Left ventricle myocardium inferior (tissue), 1 donor: ENCODE measurements around the gene RIGI. TPM values are rescaled to one million over a fixed set of nuclear protein-coding genes. Genes with fewer than 3 reads are reported as not detected.

Experiments
- DNase-seq: peaks from one replicate; pipeline ENCODE4 v3.0.0-alpha.2; 2020
- H3K27ac ChIP-seq: fragments of 200-600 bp; replicated peaks from 2 replicates; pipeline ENCODE4 v1.8.0; 2021
- H3K27me3 ChIP-seq: fragments of 200-600 bp; 2 replicates; pipeline ENCODE4 v1.8.0; 2021; ENCODE audit warnings: low read depth
- H3K36me3 ChIP-seq: fragments of 200-600 bp; 2 replicates; pipeline ENCODE4 v1.8.0; 2021
- H3K4me1 ChIP-seq: fragments of 200-600 bp; 2 replicates; pipeline ENCODE4 v1.8.0; 2021
- H3K4me3 ChIP-seq: fragments of 200-600 bp; 2 replicates; pipeline ENCODE4 v1.8.0; 2021; ENCODE audit warnings: mild to moderate bottlenecking, moderate library complexity
- H3K9me3 ChIP-seq: fragments of 200-600 bp; replicated peaks from 2 replicates; pipeline ENCODE4 v1.8.0; 2021
- CTCF ChIP-seq: fragments of 200-600 bp; IDR thresholded peaks from 2 replicates; pipeline ENCODE4 v1.8.0; 2021; ENCODE audit warnings: antibody characterized with exemption, mild to moderate bottlenecking, borderline replicate concordance
- intact Hi-C: fragments of 100-400 bp; cut with micrococcal nuclease; formaldehyde crosslinking; loops from one replicate; pipeline ENCODE4 v1.11.0; 2022
- total RNA-seq: library from RNA; stranded (reverse); fragmentation: NEBNext Ultra II Directional; extraction: Animal tissue kit (Norgen Biotek cat#: 25700); gene quantifications from one replicate; pipeline ENCODE4 v1.2.1, GENCODE V29; 2021
- donor health status: DM: no; HTN: yes; CAD: no; lungs with severe emphysema.

Gene RIGI
- total RNA-seq, 1 donor from 2014 or later = 3.8 TPM

- Histone ChIP-seq H3K9me3 (no peaks in the 10 kb centered on the region), H3K27me3 (no peaks in the 10 kb centered on the region), H3K4me3 (no peak overlapping the region), H3K36me3 (peaks cover 30% of the 10 kb centered on the region), H3K4me1 (peaks cover 39% of the 10 kb centered on the region), H3K27ac (no peak overlapping the region)
- no peak for DNase-seq
- intact Hi-C loops = no loop called here
- no peak for TF ChIP-seq CTCF
These were observed 44.3 kb upstream of the RIGI start for GRCh38 chr9:32570262-32570661.

GRCh38 chr9:32566770-32567169 is 40.8 kb upstream of the RIGI start:
- H3K27me3 ChIP-seq = no peaks in the 10 kb centered on the region
- no peak overlapping the region for H3K4me3 ChIP-seq
- H3K4me1 ChIP-seq = peaks cover 48% of the 10 kb centered on the region
- DNase-seq = no peak
- H3K36me3 ChIP-seq = peaks cover 38% of the 10 kb centered on the region
- no peak for TF ChIP-seq CTCF
- H3K27ac ChIP-seq = no peak overlapping the region
- intact Hi-C loops = no loop called here
- H3K9me3 ChIP-seq = no peaks in the 10 kb centered on the region

- TF ChIP-seq CTCF = no peak
- no peaks in the 10 kb centered on the region for H3K27me3 ChIP-seq
- intact Hi-C loops = no loop called here
- no peak overlapping the region for H3K27ac ChIP-seq
- no peaks in the 10 kb centered on the region for H3K9me3 ChIP-seq
- no peak for DNase-seq
- H3K36me3 ChIP-seq = peaks cover 38% of the 10 kb centered on the region
- peaks cover 40% of the 10 kb centered on the region for H3K4me1 ChIP-seq
- no peak overlapping the region for H3K4me3 ChIP-seq
These were observed 40.0 kb upstream of the RIGI start for GRCh38 chr9:32565967-32566366.

GRCh38 chr9:32558408-32558934 is 32.5 kb upstream of the RIGI start:
- intact Hi-C loops = no loop called here
- Histone ChIP-seq H3K4me3 (no peak overlapping the region), H3K4me1 (peaks cover 43% of the 10 kb centered on the region), H3K27ac (peak overlapping the region; percentile 17), H3K27me3 (no peaks in the 10 kb centered on the region), H3K36me3 (no peaks in the 10 kb centered on the region), H3K9me3 (no peaks in the 10 kb centered on the region)
- no peak for DNase-seq
- no peak for TF ChIP-seq CTCF

- intact Hi-C loops = no loop called here
- TF ChIP-seq CTCF = no peak
- Histone ChIP-seq H3K4me1 (peaks cover 58% of the 10 kb centered on the region), H3K27me3 (no peaks in the 10 kb centered on the region), H3K9me3 (no peaks in the 10 kb centered on the region), H3K4me3 (no peak overlapping the region), H3K27ac (no peak overlapping the region), H3K36me3 (no peaks in the 10 kb centered on the region)
- DNase-seq = no peak
These were observed 28.6 kb upstream of the RIGI start for GRCh38 chr9:32554591-32554990.

GRCh38 chr9:32554107-32554506 is 28.1 kb upstream of the RIGI start:
- no peak for DNase-seq
- intact Hi-C loops = no loop called here

More at GRCh38 chr9:32554107-32554506, 28.1 kb upstream of the RIGI start:
- Histone ChIP-seq H3K27me3 (no peaks in the 10 kb centered on the region), H3K36me3 (no peaks in the 10 kb centered on the region), H3K9me3 (no peaks in the 10 kb centered on the region), H3K4me3 (no peak overlapping the region), H3K27ac (no peak overlapping the region), H3K4me1 (peaks cover 58% of the 10 kb centered on the region)
- TF ChIP-seq CTCF = no peak
